ENCODE data around the gene RFESD. TPM values are rescaled to one million over a fixed set of nuclear protein-coding genes. Genes with fewer than 3 reads are reported as not detected.
"Not testable (repeated sequence)": the region's sequence is repeated elsewhere in the genome, so short reads cannot be mapped to it uniquely, and the experiment has no call there.

Gene RFESD
- total RNA-seq, 1 donor from 2014 or later: 0.62 TPM

DNA sequence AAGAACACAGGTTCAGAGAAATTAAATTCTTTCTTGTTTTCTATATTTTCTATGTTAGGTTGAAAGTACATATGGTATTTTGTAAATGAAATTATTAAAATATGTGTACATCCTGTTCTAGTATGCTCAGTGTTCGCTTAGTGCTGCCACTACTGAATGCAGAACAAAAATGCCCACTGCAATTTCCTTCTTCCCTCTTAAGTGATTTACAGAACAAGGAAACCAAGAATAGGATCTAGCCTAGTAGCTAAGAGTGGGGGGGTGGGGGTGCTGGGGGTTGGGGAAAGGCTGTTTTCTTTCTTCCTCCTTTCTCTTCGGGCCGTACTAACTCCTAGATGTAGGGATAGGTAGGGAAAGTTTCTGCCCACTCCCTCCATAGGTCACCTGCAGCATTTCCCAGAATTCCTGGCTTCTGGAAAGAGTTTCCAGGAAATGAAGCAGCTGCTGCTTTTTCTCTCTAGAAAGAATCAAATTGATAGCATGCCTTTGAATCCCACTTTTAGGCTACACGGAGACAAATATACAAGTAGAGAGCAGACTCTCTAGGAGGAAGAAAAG, 20.6 kb downstream of the RFESD start:
- no peak for DNase-seq

GRCh38 chr5:95667678-95668077, 21.1 kb downstream of the RFESD start:
- DNase-seq: no peak

DNA sequence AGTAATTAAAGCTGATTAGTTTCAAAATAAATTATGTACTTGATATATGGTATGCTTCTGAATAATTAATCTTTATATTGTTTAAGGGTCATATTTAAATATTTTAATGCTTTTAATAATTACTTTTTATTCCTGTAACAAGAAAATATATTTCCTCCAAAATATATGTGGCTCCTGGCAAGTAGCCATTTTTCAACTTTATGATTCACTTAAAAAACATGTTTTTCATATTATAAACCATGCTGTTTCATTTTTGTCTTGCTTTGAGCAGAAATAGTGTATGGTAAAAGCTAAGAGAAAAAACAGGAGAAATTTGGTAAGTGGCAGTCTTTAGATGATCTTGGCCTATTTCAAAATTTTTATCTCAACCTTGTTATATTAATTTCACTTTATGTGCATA, 21.6 kb downstream of the RFESD start:
- DNase-seq: no peak

DNA sequence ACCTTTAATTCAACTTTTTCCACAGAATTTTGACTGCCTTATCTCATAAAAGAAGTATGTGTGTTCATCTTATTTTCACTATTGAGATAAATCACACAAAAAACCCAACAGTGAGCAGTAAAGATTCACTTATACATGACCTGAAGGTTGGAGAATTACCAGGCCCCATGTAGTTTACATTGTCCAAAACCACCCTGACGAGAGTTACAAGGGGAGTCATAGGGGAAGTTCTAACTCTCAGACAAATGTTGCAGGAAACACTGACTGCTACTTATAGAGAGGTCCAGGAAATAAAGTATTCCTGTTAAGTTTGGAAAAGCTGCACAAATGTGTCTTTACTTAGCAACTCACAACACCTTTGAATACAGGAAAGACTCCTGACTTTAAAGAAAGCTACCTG, 22.2 kb downstream of the RFESD start:
- DNase-seq: no peak

- peak; percentile 69 for DNase-seq
Observed at GRCh38 chr5:95669540-95669939, 23.0 kb downstream of the RFESD start.

- no peak for DNase-seq
Observed at GRCh38 chr5:95669985-95670384, 23.4 kb downstream of the RFESD start.

DNA sequence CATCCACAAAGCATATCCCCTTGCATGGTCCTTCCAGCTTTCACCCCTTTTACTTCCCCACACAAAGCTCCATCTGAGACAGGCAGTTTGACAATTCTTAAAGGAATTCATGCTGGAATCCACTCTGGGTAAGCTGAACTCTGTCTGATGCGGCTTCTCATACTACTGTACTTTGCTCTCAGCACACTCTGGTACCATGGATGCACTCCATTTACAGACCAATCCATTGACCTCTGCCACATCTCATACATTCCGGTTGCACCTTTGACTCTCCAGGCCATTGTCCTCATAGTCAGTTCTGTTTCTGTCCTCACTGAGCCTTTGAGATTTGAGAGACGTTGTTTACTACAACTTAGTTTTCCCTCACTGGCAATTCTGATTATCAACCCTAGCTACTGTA, 24.0 kb downstream of the RFESD start:
- DNase-seq: no peak

DNA sequence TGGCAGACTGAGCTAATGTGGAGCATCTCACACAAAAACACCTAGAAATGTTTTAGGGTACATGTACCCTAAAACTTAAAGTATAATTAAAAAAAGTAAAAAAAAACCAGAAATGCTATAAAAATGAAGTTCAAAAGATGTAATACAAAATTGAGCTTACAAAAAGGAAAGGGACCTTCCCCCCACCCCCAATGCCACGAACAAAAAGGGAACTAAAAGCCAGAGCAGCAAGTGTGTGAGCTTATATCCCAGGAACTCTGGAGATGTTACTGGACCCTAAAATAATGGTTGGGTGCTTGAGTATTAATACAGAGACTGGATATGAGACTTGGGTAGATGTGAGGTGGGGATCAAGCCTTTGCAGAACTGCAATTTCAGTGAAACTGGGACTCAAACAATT, 25.2 kb downstream of the RFESD start:
- no peak for DNase-seq

DNA sequence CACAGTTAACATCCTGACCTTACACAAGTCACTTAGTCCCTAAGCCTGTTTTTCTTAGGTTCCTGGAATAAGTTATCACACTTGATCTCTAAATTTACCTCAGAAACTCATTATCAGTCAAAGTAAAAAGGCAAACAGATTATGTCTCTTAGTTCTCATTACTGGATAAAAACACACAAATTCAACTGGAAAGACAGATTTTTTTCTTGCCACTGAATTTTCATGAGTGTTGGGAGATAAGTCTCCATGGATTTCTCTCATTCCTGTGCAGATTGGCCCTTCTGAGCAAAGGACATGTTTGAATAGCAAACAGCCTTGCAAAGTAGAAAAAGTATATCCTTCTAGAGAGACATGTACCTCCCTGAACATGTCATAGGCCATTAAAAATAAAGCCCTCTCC, 26.1 kb downstream of the RFESD start:
- no peak for DNase-seq

DNA sequence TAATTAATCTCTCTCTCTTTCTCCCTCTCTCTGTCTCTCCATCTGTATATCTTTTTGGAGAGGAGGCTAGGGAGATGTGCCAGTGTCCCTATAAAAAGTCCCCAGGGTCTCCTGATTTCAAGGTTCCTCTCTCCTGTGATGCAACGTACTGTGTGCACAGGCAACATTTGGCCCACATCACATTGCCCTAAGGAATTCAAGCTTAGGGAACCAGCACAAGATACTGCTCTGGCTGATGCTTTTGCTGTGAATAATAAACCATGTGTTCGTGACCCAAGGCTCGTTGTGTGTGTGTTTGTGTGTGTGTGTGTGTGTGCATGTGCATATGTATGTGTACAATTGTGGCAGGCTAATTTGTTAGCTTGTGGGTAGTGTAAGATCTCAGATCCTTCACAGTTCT, 26.5 kb downstream of the RFESD start:
- no peak for DNase-seq

DNA sequence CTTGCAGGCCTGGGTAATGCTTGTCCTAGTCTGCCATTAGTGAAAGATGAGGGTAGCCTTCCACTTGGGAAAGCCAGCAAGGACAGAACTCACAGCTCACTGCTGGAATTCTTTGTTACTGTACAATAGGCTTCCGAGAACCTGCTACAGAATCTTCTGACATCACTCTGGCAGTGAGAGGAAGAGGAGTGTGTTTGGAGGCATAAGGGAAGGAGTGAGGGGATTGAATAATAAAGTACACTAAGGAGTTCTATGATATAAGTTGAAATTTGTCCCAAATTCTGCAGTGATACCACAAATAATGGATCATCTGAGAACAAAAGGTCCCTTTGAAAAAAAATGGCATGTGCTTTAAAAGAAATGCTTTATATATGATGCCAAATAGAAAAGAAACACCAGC, 36.3 kb downstream of the RFESD start, which contains the start of gene SPATA9:
SPATA9 (minus strand) TSS at position 101 of the 400 bp plus-strand sequence. CDS start 137 bp downstream, outside the sequence.
- no peak for DNase-seq

DNA sequence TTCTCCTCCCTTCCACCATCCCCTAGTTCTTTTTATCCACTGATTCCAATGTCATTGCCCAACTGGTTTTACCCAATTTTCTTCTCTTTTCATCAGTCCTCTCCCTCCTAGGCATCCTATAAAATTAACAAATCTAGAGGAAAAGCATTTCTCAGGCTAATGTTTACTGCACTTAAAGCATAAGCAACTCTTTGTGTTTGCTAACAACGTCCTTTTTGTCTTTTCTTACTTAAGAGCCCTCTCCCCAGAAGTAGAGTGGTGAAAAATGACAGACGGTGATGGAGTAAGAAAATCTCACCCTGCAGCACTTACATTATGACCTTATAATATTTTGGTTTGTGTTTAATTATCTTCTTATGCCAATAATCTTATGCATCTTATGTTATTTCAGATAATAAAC, 37.8 kb downstream of the RFESD start:
- no peak for DNase-seq

GRCh38 chr5:95686651-95687050, 40.1 kb downstream of the RFESD start:
- no peak for DNase-seq

GRCh38 chr5:95689680-95690079, 43.1 kb downstream of the RFESD start:
- DNase-seq: no peak

GRCh38 chr5:95690333-95690732, 43.8 kb downstream of the RFESD start:
- no peak for DNase-seq

DNA sequence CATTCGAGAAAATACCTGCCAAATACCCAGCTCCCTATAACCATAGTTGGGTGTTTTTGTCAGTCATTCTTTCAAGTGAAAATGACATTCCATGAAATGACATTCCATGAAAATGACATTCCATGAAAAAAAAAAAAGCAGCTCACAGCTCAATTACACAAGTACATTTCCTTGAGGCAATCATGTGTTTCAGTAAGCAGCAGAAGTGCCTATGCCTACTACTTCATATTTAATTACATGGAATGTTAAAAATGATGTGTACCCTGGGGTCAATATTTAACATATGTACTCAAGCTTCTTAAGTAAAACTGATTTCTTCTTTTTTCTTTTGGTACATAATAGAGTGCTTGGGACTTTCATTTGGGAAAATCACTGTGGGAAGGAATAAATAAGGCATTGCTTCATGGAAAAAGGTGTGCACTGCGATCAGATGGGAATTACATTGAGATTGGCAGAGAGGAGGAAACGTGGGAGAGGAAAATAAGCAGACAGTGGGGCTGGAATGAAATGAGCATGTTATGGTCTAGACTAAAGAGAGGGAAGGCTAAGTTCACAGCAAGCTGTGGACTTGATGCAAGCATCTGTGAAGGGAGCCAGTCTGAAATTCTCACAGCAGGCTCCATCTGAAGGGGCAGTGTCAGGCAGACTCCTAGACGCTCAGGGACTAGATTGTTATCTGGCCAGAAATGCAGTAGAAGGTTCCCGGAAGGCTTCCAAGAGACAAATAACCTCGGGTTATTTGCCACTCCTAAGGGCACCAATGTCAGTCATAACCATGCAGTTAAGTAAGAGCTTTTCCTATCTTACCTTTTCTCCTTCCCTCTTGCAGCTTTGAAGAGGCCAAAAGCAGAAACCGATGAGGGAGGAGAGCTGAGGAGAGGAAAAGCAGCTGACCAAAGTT, 51.5 kb downstream of the RFESD start:
- DNase-seq: no peak

DNA sequence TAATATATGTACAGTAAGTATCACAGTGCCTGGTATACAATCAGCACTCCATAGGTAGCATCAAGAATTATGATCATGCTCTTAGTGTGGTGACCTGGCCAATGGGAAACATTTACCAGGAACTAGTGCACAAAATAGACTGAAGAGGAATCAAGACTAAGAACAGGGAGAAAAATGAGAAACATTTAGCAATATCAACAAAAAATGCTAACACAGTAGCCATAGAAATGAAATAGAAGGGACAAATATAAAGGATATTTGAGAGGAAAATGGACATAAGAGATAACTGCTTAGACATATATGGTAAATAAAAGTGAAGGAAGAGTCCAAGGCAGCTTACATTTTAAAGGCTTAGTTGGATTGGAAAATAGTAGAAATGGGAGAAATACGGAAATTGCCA, 52.8 kb downstream of the RFESD start:
- DNase-seq: no peak

- no peak for DNase-seq
Observed at GRCh38 chr5:95701074-95701473, 54.5 kb downstream of the RFESD start.

DNA sequence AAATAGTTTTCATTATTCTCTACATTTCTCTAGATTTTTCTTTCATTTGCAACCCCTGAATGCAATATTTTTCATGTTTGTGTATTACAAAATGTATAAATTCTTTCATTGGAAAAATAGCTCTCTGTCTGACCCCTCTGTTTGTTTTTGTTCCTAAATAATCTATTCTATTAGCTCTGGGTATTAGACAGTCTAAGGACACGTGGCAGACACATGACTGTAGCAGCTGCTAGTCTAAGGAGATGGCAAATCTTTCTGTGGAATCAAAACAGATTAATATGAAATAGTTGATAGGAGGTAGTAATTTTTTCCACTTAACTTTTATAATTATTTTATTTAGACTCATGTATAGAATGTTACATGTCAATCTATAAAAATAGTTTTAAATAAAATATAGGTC, 57.6 kb downstream of the RFESD start:
- DNase-seq: no peak

DNA sequence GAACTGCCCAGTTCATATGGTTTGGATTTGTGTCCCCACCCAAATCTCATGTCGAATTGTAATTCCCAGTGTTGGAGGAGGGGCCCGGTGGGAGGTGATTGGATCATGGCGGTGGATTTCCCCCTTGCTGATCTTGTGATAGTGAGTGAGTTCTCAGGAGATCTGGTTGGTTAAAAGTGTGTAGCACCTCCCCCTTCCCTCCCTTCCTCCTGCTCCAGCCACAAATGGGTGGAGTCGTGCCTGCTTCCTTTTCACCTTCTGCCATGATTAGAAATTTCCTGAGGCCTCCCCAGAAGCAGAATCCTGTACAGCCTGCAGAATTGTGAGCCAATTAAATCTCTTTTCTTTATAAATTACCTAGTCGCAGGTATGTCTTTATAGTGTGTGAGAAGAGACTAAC, 59.6 kb downstream of the RFESD start:
- not testable (repeated sequence) for DNase-seq

- DNase-seq: no peak
Observed at GRCh38 chr5:95707055-95707454, 60.5 kb downstream of the RFESD start.

Measured in tongue (tissue), 2 donors.